MM.1S (cell line): ENCODE data around the gene VSTM4.

Experiments
- EZH2 ChIP-seq: fragments of 300-600 bp; sonication (generic); optimal IDR thresholded peaks from 2 replicates; pipeline ENCODE3; 2017; ENCODE audit warnings: low read depth, mild to moderate bottlenecking, antibody characterized with exemption, low read length, mixed read lengths
- TF ChIP-seq, protein P1 (sequence below): fragments of 300-600 bp; sonication (generic); IDR thresholded peaks from 2 replicates; pipeline ENCODE4 v1.5.1; 2016; ENCODE audit warnings: antibody characterized with exemption, low read length, mixed read lengths

DNA sequence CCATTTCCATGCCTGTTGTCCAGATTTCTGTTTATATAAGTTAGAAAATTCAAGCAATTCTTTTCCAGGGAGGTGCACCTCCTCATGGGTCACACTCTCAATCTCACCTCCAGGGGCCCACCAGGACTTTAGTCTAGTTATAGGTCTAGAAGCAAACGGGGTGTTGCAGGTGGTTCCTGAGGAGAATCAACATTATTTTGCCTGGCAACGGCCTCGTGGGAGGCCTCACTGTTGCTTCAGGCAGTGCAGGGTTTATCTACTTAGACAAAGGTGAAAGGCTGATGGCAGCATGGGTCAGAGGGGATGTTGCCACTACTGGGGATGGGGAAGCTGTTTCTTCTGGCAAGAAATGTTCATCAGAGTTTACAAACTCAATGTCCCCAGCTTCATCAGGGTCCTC, 119.0 kb downstream of the VSTM4 start:
- TF ChIP-seq, protein P1, sequence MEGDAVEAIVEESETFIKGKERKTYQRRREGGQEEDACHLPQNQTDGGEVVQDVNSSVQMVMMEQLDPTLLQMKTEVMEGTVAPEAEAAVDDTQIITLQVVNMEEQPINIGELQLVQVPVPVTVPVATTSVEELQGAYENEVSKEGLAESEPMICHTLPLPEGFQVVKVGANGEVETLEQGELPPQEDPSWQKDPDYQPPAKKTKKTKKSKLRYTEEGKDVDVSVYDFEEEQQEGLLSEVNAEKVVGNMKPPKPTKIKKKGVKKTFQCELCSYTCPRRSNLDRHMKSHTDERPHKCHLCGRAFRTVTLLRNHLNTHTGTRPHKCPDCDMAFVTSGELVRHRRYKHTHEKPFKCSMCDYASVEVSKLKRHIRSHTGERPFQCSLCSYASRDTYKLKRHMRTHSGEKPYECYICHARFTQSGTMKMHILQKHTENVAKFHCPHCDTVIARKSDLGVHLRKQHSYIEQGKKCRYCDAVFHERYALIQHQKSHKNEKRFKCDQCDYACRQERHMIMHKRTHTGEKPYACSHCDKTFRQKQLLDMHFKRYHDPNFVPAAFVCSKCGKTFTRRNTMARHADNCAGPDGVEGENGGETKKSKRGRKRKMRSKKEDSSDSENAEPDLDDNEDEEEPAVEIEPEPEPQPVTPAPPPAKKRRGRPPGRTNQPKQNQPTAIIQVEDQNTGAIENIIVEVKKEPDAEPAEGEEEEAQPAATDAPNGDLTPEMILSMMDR, result no peak
- no peak for TF ChIP-seq EZH2
